ENCODE data around the gene C1orf21. TPM values are rescaled to one million over a fixed set of nuclear protein-coding genes. Genes with fewer than 3 reads are reported as not detected.

C1orf21 gene
- total RNA-seq, 1 donor from 2014 or later: 3.4 TPM

GRCh38 chr1:184530226-184530625 is 143.4 kb downstream of the C1orf21 start:
- no peak for DNase-seq (ENCODE audit: low spot score)
- Mint-ChIP-seq H3K4me3 (ENCODE audit: low read depth) (no peak overlapping the region), H3K36me3 (ENCODE audit: low read depth) (no peaks in the 10 kb centered on the region), H3K9me3 (no peaks in the 10 kb centered on the region), H3K27ac (no peak overlapping the region), H3K4me1 (ENCODE audit: low read depth) (peaks cover 3% of the 10 kb centered on the region), H3K27me3 (ENCODE audit: low read depth) (peaks cover 12% of the 10 kb centered on the region)
- intact Hi-C loops (cut with micrococcal nuclease): no loop called here

GRCh38 chr1:184531296-184531695 is 144.5 kb downstream of the C1orf21 start:
- peaks cover 12% of the 10 kb centered on the region for H3K27me3 Mint-ChIP-seq (ENCODE audit: low read depth)
- no peaks in the 10 kb centered on the region for H3K36me3 Mint-ChIP-seq (ENCODE audit: low read depth)
- peaks cover 3% of the 10 kb centered on the region for H3K4me1 Mint-ChIP-seq (ENCODE audit: low read depth)
- DNase-seq (ENCODE audit: low spot score): no peak
- H3K27ac Mint-ChIP-seq: no peak overlapping the region
- H3K9me3 Mint-ChIP-seq: no peaks in the 10 kb centered on the region
- no peak overlapping the region for H3K4me3 Mint-ChIP-seq (ENCODE audit: low read depth)
- intact Hi-C loops (cut with micrococcal nuclease): no loop called here

GRCh38 chr1:184532199-184532598 is 145.4 kb downstream of the C1orf21 start:
- H3K27me3 Mint-ChIP-seq (ENCODE audit: low read depth): peaks cover 12% of the 10 kb centered on the region
- no peaks in the 10 kb centered on the region for H3K36me3 Mint-ChIP-seq (ENCODE audit: low read depth)
- peaks cover 3% of the 10 kb centered on the region for H3K4me1 Mint-ChIP-seq (ENCODE audit: low read depth)
- DNase-seq (ENCODE audit: low spot score): no peak
- no peak overlapping the region for H3K27ac Mint-ChIP-seq
- intact Hi-C loops (cut with micrococcal nuclease): no loop called here
- no peaks in the 10 kb centered on the region for H3K9me3 Mint-ChIP-seq
- H3K4me3 Mint-ChIP-seq (ENCODE audit: low read depth): no peak overlapping the region

GRCh38 chr1:184533049-184533448 is 146.2 kb downstream of the C1orf21 start:
- no peaks in the 10 kb centered on the region for H3K36me3 Mint-ChIP-seq (ENCODE audit: low read depth)
- peaks cover 3% of the 10 kb centered on the region for H3K4me1 Mint-ChIP-seq (ENCODE audit: low read depth)
- no peak for DNase-seq (ENCODE audit: low spot score)
- H3K27ac Mint-ChIP-seq: no peak overlapping the region
- no peaks in the 10 kb centered on the region for H3K9me3 Mint-ChIP-seq
- H3K4me3 Mint-ChIP-seq (ENCODE audit: low read depth): no peak overlapping the region
- H3K27me3 Mint-ChIP-seq (ENCODE audit: low read depth): peaks cover 12% of the 10 kb centered on the region
- intact Hi-C loops (cut with micrococcal nuclease): no loop called here

- no peak overlapping the region for H3K27ac Mint-ChIP-seq
- intact Hi-C loops (cut with micrococcal nuclease): no loop called here
- DNase-seq (ENCODE audit: low spot score): no peak
- no peaks in the 10 kb centered on the region for H3K36me3 Mint-ChIP-seq (ENCODE audit: low read depth)
- no peak overlapping the region for H3K4me3 Mint-ChIP-seq (ENCODE audit: low read depth)
- H3K9me3 Mint-ChIP-seq: no peaks in the 10 kb centered on the region
- H3K27me3 Mint-ChIP-seq (ENCODE audit: low read depth): peaks cover 12% of the 10 kb centered on the region
- H3K4me1 Mint-ChIP-seq (ENCODE audit: low read depth): peaks cover 3% of the 10 kb centered on the region
Observed at GRCh38 chr1:184533915-184534314, 147.1 kb downstream of the C1orf21 start.

GRCh38 chr1:184534690-184535089 is 147.9 kb downstream of the C1orf21 start:
- intact Hi-C loops (cut with micrococcal nuclease): no loop called here
- Mint-ChIP-seq H3K27me3 (ENCODE audit: low read depth) (peaks cover 11% of the 10 kb centered on the region), H3K4me1 (ENCODE audit: low read depth) (peaks cover 3% of the 10 kb centered on the region), H3K4me3 (ENCODE audit: low read depth) (no peak overlapping the region), H3K27ac (no peak overlapping the region), H3K36me3 (ENCODE audit: low read depth) (no peaks in the 10 kb centered on the region), H3K9me3 (no peaks in the 10 kb centered on the region)
- no peak for DNase-seq (ENCODE audit: low spot score)

GRCh38 chr1:184535191-184535970 is 148.6 kb downstream of the C1orf21 start:
- H3K4me3 Mint-ChIP-seq (ENCODE audit: low read depth): no peak overlapping the region
- DNase-seq (ENCODE audit: low spot score): no peak
- peaks cover 11% of the 10 kb centered on the region for H3K27me3 Mint-ChIP-seq (ENCODE audit: low read depth)
- H3K4me1 Mint-ChIP-seq (ENCODE audit: low read depth): peaks cover 3% of the 10 kb centered on the region
- no peaks in the 10 kb centered on the region for H3K9me3 Mint-ChIP-seq
- intact Hi-C loops (cut with micrococcal nuclease): no loop called here
- H3K36me3 Mint-ChIP-seq (ENCODE audit: low read depth): no peaks in the 10 kb centered on the region
- H3K27ac Mint-ChIP-seq: no peak overlapping the region

GRCh38 chr1:184536246-184536985 is 149.6 kb downstream of the C1orf21 start:
- no peaks in the 10 kb centered on the region for H3K9me3 Mint-ChIP-seq
- no peak for DNase-seq (ENCODE audit: low spot score)
- no peak overlapping the region for H3K4me3 Mint-ChIP-seq (ENCODE audit: low read depth)
- peaks cover 9% of the 10 kb centered on the region for H3K27me3 Mint-ChIP-seq (ENCODE audit: low read depth)
- intact Hi-C loops (cut with micrococcal nuclease): no loop called here
- H3K36me3 Mint-ChIP-seq (ENCODE audit: low read depth): no peaks in the 10 kb centered on the region
- H3K27ac Mint-ChIP-seq: no peak overlapping the region
- peaks cover 3% of the 10 kb centered on the region for H3K4me1 Mint-ChIP-seq (ENCODE audit: low read depth)

- Mint-ChIP-seq H3K27me3 (ENCODE audit: low read depth) (peaks cover 1% of the 10 kb centered on the region), H3K27ac (no peak overlapping the region), H3K9me3 (no peaks in the 10 kb centered on the region), H3K36me3 (ENCODE audit: low read depth) (no peaks in the 10 kb centered on the region), H3K4me1 (ENCODE audit: low read depth) (no peaks in the 10 kb centered on the region), H3K4me3 (ENCODE audit: low read depth) (no peak overlapping the region)
- intact Hi-C loops (cut with micrococcal nuclease): no loop called here
- no peak for DNase-seq (ENCODE audit: low spot score)
Observed at GRCh38 chr1:184539580-184539979, 152.8 kb downstream of the C1orf21 start.

GRCh38 chr1:184541537-184542152 is 154.8 kb downstream of the C1orf21 start:
- no peak for DNase-seq (ENCODE audit: low spot score)
- H3K36me3 Mint-ChIP-seq (ENCODE audit: low read depth): no peaks in the 10 kb centered on the region
- H3K27me3 Mint-ChIP-seq (ENCODE audit: low read depth): peaks cover 1% of the 10 kb centered on the region
- intact Hi-C loops (cut with micrococcal nuclease): no loop called here
- no peak overlapping the region for H3K27ac Mint-ChIP-seq
- no peaks in the 10 kb centered on the region for H3K4me1 Mint-ChIP-seq (ENCODE audit: low read depth)
- no peak overlapping the region for H3K4me3 Mint-ChIP-seq (ENCODE audit: low read depth)
- no peaks in the 10 kb centered on the region for H3K9me3 Mint-ChIP-seq

- Mint-ChIP-seq H3K4me3 (ENCODE audit: low read depth) (no peak overlapping the region), H3K9me3 (no peaks in the 10 kb centered on the region), H3K36me3 (ENCODE audit: low read depth) (no peaks in the 10 kb centered on the region), H3K4me1 (ENCODE audit: low read depth) (no peaks in the 10 kb centered on the region), H3K27ac (no peak overlapping the region), H3K27me3 (ENCODE audit: low read depth) (peaks cover 1% of the 10 kb centered on the region)
- no peak for DNase-seq (ENCODE audit: low spot score)
- intact Hi-C loops (cut with micrococcal nuclease): no loop called here
Observed at GRCh38 chr1:184542291-184542690, 155.5 kb downstream of the C1orf21 start.

GRCh38 chr1:184545601-184546000 is 158.8 kb downstream of the C1orf21 start:
- no peak for DNase-seq (ENCODE audit: low spot score)
- no peak overlapping the region for H3K27ac Mint-ChIP-seq
- intact Hi-C loops (cut with micrococcal nuclease): no loop called here
- H3K9me3 Mint-ChIP-seq: no peaks in the 10 kb centered on the region
- H3K36me3 Mint-ChIP-seq (ENCODE audit: low read depth): no peaks in the 10 kb centered on the region
- H3K4me1 Mint-ChIP-seq (ENCODE audit: low read depth): no peaks in the 10 kb centered on the region
- no peak overlapping the region for H3K4me3 Mint-ChIP-seq (ENCODE audit: low read depth)
- H3K27me3 Mint-ChIP-seq (ENCODE audit: low read depth): peaks cover 3% of the 10 kb centered on the region

- DNase-seq (ENCODE audit: low spot score): no peak
- peaks cover 13% of the 10 kb centered on the region for H3K27me3 Mint-ChIP-seq (ENCODE audit: low read depth)
- no peak overlapping the region for H3K27ac Mint-ChIP-seq
- no peaks in the 10 kb centered on the region for H3K9me3 Mint-ChIP-seq
- H3K4me1 Mint-ChIP-seq (ENCODE audit: low read depth): no peaks in the 10 kb centered on the region
- intact Hi-C loops (cut with micrococcal nuclease): no loop called here
- no peak overlapping the region for H3K4me3 Mint-ChIP-seq (ENCODE audit: low read depth)
- H3K36me3 Mint-ChIP-seq (ENCODE audit: low read depth): no peaks in the 10 kb centered on the region
Observed at GRCh38 chr1:184552446-184552845, 165.6 kb downstream of the C1orf21 start.

All from activated T-helper 2 cell treated with anti-CD3 and anti-CD28 coated beads, Interferon-gamma antibody, Interleukin-2, Interleukin-4, amounts not matched to agents 10 μg/mL and 5 μg/mL and 100 μg/mL, durations not matched to agents 14 hours and 24 hours and 36 hours (primary cell).